GM13977 (cell line): ENCODE measurements around the gene RNF149.

ENCODE experiments used
- DNase-seq: peaks from one replicate; pipeline ENCODE4 v3.0.0; 2012; ENCODE audit warnings: low spot score
- CTCF ChIP-seq: IDR thresholded peaks from 2 replicates; pipeline ENCODE4 v1.5.1; 2012; ENCODE audit warnings: mild to moderate bottlenecking, control low read depth; ENCODE audit not compliant: insufficient read depth; ENCODE audit errors: extremely low read depth, missing control alignments
- in situ Hi-C: fragments of 300-500 bp; cut with MboI; formaldehyde crosslinking; loops from one replicate; pipeline ENCODE4 v1.12.0; 2022; ENCODE audit warnings: low sequenced_read_pairs, low pct_unique_long_range_greater_than_20kb, mixed read lengths, inconsistent platforms; ENCODE audit not compliant: unreplicated experiment

The RNF149 gene

GRCh38 chr2:101305492-101306078 lies 2.9 kb downstream of the RNF149 start:
- TF ChIP-seq CTCF, result no peak
- DNase-seq, result no peak
- in situ Hi-C loops, result no loop called here

- in situ Hi-C loops, result no loop called here
- no peak for DNase-seq
- no peak for TF ChIP-seq CTCF
Measured at GRCh38 chr2:101305035-101305434, 3.5 kb downstream of the RNF149 start.

- in situ Hi-C loops, result no loop called here
- DNase-seq, result no peak
- no peak for TF ChIP-seq CTCF
Measured at GRCh38 chr2:101303688-101304087, 4.8 kb downstream of the RNF149 start.

- no peak for DNase-seq
- no peak for TF ChIP-seq CTCF
- in situ Hi-C loops, result no loop called here
Measured at GRCh38 chr2:101302016-101302415, 6.5 kb downstream of the RNF149 start.

- DNase-seq, result no peak
- in situ Hi-C loops, result no loop called here
- TF ChIP-seq CTCF, result no peak
Measured at GRCh38 chr2:101300836-101301235, 7.7 kb downstream of the RNF149 start.

GRCh38 chr2:101300164-101300563 lies 8.3 kb downstream of the RNF149 start:
- no peak for TF ChIP-seq CTCF
- in situ Hi-C loops, result no loop called here
- DNase-seq, result no peak

- in situ Hi-C loops, result no loop called here
- DNase-seq, result no peak
- no peak for TF ChIP-seq CTCF
Measured at GRCh38 chr2:101299604-101300003, 8.9 kb downstream of the RNF149 start.
